Measurements from ENCODE around the gene COX20. TPM values are rescaled to one million over a fixed set of nuclear protein-coding genes. Genes with fewer than 3 reads are reported as not detected.

The COX20 gene
- total and polyA plus RNA-seq, 5 donors from 2014 or later: 25.8 to 42.2 (median 32.9) TPM

- no peak overlapping the region for H3K27ac ChIP-seq (ENCODE audit: insufficient read depth, low read length, poor library complexity, severe bottlenecking)
- H3K36me3 Mint-ChIP-seq: no peaks in the 10 kb centered on the region
- H3K9me3 Mint-ChIP-seq: no peaks in the 10 kb centered on the region
- no peaks in the 10 kb centered on the region for H3K4me1 Mint-ChIP-seq
- H3K27me3 ChIP-seq (ENCODE audit: control insufficient read depth, insufficient read depth, low read length): no peaks in the 10 kb centered on the region
- no peaks in the 10 kb centered on the region for H3K9me3 ChIP-seq (ENCODE audit: control insufficient read depth in 2 of 2, low read length in 2 of 2)
- H3K36me3 ChIP-seq (ENCODE audit: control insufficient read depth, insufficient read depth, low read length): no peaks in the 10 kb centered on the region
- H3K27ac Mint-ChIP-seq: no peak overlapping the region
- no peaks in the 10 kb centered on the region for H3K4me1 ChIP-seq (ENCODE audit: control insufficient read depth, insufficient read depth, low read length, poor library complexity, severe bottlenecking)
- ATAC-seq (ENCODE audit: low read depth in 2 of 2) (no peak), DNase-seq (no peak)
- H3K4me3 Mint-ChIP-seq: no peak overlapping the region
- H3K4me3 ChIP-seq (ENCODE audit: low read depth, low read length): no peak overlapping the region
- peaks cover 4% of the 10 kb centered on the region for H3K27me3 Mint-ChIP-seq
Measured at GRCh38 chr1:244887281-244887680, 51.8 kb downstream of the COX20 start.

- Mint-ChIP-seq H3K4me3 (no peak overlapping the region), H3K9me3 (no peaks in the 10 kb centered on the region), H3K27ac (no peak overlapping the region), H3K36me3 (no peaks in the 10 kb centered on the region), H3K4me1 (no peaks in the 10 kb centered on the region), H3K27me3 (no peaks in the 10 kb centered on the region)
- DNase-seq: no peak
- no peaks in the 10 kb centered on the region for H3K4me1 ChIP-seq (ENCODE audit: control insufficient read depth, insufficient read depth, low read length, poor library complexity, severe bottlenecking)
- H3K27me3 ChIP-seq (ENCODE audit: control insufficient read depth, insufficient read depth, low read length): no peaks in the 10 kb centered on the region
- H3K4me3 ChIP-seq (ENCODE audit: low read depth, low read length): no peak overlapping the region
- H3K27ac ChIP-seq (ENCODE audit: insufficient read depth, low read length, poor library complexity, severe bottlenecking): no peak overlapping the region
- no peaks in the 10 kb centered on the region for H3K9me3 ChIP-seq (ENCODE audit: control insufficient read depth in 2 of 2, low read length in 2 of 2)
- ATAC-seq (ENCODE audit: low read depth in 2 of 2): no peak
- H3K36me3 ChIP-seq (ENCODE audit: control insufficient read depth, insufficient read depth, low read length): no peaks in the 10 kb centered on the region
Measured at GRCh38 chr1:244893836-244894235, 58.4 kb downstream of the COX20 start.

Other genes starting within 250 kb of the COX20 start
- 21.1 TPM for gene DESI2, start 182.5 kb upstream of the COX20 start, total RNA-seq
- 10 to 100 TPM; 15.6 to 23.7 (median 17.8) TPM for gene DESI2, start 182.5 kb upstream of the COX20 start, polyA plus RNA-seq
- 523 TPM for gene HNRNPU, start 28.9 kb downstream of the COX20 start, total RNA-seq
- gene HNRNPU, start 28.9 kb downstream of the COX20 start, polyA plus RNA-seq: 100 to 1,000 TPM; 169 to 234 (median 216) TPM